Activated CD4-positive, alpha-beta memory T cell treated with anti-CD3 and anti-CD28 coated beads, Interleukin-2, amount 10 ng/mL, durations not matched to agents 7 days and 5 days (primary cell): ENCODE results near the gene ZNFX1. TPM values are rescaled to one million over a fixed set of nuclear protein-coding genes. Genes with fewer than 3 reads are reported as not detected.

Experiments
- total RNA-seq, 2 experiments: library from RNA; stranded (reverse); gene quantifications; one replicate each; pipeline ENCODE4 v1.2.3, GENCODE V29; 2021

The ZNFX1 gene
- total RNA-seq, 2 experiments from 2014 or later, result 88.7 to 89.5 TPM

Other genes starting within 250 kb of the ZNFX1 start
- gene CSE1L, start 231.7 kb downstream of the ZNFX1 start, total RNA-seq, result 10 to 100 TPM; 65.6 to 67.8 TPM
- 10 to 100 TPM; 56.6 to 60.5 TPM for gene STAU1, start 89.7 kb downstream of the ZNFX1 start, total RNA-seq
- gene DDX27, start 58.6 kb downstream of the ZNFX1 start, total RNA-seq, result 10 to 100 TPM; 32.5 to 34.2 TPM
- under 1 TPM in 1 of 2 experiments, not detected in 1; 0.05 TPM for gene KCNB1, start 204.6 kb upstream of the ZNFX1 start, total RNA-seq